ENCODE measurements around the gene CYP27C1. TPM values are rescaled to one million over a fixed set of nuclear protein-coding genes. Genes with fewer than 3 reads are reported as not detected.
A peak's percentile ranks its signal among the peaks of the same experiment; 100 is the strongest.

The CYP27C1 gene
- total and polyA plus RNA-seq, 4 experiments from 2014 or later: not detected

DNA sequence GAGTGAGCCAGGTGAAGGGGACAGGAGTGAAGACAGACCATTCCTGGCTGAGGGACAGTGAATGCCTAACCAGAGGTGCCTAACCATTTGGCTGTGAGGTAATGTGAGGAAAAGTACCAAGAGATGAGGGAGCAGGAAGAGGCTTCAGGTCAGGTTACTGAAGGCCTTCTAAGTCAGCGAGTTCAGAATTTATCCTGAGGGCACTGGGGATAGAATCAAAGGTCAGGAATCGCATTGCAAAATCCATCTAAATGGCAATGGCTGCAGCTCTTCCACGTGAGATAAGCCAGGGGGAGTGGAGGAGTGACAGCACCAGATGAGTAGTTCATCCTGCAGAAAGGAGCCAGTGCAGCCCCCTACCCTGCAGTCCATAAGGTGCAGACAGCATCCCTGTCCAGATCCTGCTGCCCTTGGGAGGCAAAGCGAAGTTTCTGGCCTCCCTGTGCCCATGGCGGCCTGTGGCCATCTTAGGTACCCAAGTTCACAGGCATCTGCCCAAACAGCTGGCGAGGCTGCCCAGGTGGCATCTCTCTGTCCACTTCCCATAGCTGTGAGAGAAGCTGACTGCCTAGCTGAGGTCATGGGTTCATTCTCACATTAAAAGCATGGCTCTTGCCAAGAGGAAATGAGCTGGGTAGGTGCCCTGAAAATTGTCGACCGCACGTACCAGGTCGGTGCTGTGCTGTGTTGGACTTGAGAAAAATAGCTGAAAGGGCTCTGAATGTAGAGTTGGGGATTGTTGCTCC, 49.5 kb downstream of the CYP27C1 start:
- Mint-ChIP-seq H3K4me1 (no peaks in the 10 kb centered on the region), H3K4me3 (no peak overlapping the region), H3K36me3 (no peaks in the 10 kb centered on the region), H3K9me3 (no peaks in the 10 kb centered on the region), H3K27me3 (peaks cover 3 to 5% of the 10 kb centered on the region in 2 donors), H3K27ac (peak overlapping the region in 1 of 7 donors; percentile 30)
- POLR2A ChIA-PET (ENCODE audit: partially characterized antibody): no interaction called here
- no peak for DNase-seq
- no peaks in the 10 kb centered on the region for H3K36me3 ChIP-seq (ENCODE audit: insufficient read depth, low read length)
- no peaks in the 10 kb centered on the region for H3K27me3 ChIP-seq (ENCODE audit: insufficient read depth, low read length)
- H3K4me3 ChIP-seq (ENCODE audit: low read length in 2 of 2): no peak overlapping the region
- CTCF ChIA-PET (ENCODE audit: partially characterized antibody): no interaction called here
- H3K27ac ChIP-seq (ENCODE audit: low read depth, low read length): no peak overlapping the region
- H3K4me1 ChIP-seq (ENCODE audit: insufficient read depth, low read length): no peaks in the 10 kb centered on the region
- intact Hi-C loops (cut with micrococcal nuclease): no loop called here
- no peaks in the 10 kb centered on the region for H3K9me3 ChIP-seq (ENCODE audit: control insufficient read depth in 1 of 2, low read length in 2 of 2)

DNA sequence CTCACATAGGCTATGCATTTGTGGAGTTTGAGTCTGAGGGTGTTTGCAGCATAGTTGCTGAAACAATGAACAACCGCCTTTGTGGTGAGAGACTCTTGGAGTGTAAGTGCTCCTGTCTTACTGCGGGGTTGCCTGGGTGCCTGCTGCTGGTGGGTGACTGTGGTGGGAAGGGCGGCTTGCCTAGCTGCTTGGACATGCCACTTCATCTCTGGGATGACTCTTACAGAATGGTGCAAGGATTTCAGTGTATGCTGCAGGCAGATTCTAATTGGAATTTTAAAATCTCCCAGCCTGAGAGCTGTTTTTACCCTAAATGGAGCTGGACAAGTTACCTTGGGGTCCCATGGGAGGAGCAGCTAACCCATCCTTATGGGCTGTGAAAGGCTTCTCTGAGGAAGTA, 50.1 kb downstream of the CYP27C1 start:
- Mint-ChIP-seq H3K36me3 (no peaks in the 10 kb centered on the region), H3K27ac (peak overlapping the region in 1 of 7 donors; percentile 30), H3K4me3 (no peak overlapping the region), H3K4me1 (no peaks in the 10 kb centered on the region), H3K9me3 (no peaks in the 10 kb centered on the region), H3K27me3 (peaks cover 3 to 4% of the 10 kb centered on the region in 2 donors)
- ChIA-PET CTCF (ENCODE audit: partially characterized antibody) (no interaction called here), POLR2A (ENCODE audit: partially characterized antibody) (no interaction called here)
- no peaks in the 10 kb centered on the region for H3K36me3 ChIP-seq (ENCODE audit: insufficient read depth, low read length)
- intact Hi-C loops (cut with micrococcal nuclease): no loop called here
- no peak for DNase-seq
- no peaks in the 10 kb centered on the region for H3K27me3 ChIP-seq (ENCODE audit: insufficient read depth, low read length)
- H3K9me3 ChIP-seq (ENCODE audit: control insufficient read depth in 1 of 2, low read length in 2 of 2): no peaks in the 10 kb centered on the region
- no peaks in the 10 kb centered on the region for H3K4me1 ChIP-seq (ENCODE audit: insufficient read depth, low read length)
- H3K4me3 ChIP-seq (ENCODE audit: low read length in 2 of 2): no peak overlapping the region
- no peak overlapping the region for H3K27ac ChIP-seq (ENCODE audit: low read depth, low read length)

DNA sequence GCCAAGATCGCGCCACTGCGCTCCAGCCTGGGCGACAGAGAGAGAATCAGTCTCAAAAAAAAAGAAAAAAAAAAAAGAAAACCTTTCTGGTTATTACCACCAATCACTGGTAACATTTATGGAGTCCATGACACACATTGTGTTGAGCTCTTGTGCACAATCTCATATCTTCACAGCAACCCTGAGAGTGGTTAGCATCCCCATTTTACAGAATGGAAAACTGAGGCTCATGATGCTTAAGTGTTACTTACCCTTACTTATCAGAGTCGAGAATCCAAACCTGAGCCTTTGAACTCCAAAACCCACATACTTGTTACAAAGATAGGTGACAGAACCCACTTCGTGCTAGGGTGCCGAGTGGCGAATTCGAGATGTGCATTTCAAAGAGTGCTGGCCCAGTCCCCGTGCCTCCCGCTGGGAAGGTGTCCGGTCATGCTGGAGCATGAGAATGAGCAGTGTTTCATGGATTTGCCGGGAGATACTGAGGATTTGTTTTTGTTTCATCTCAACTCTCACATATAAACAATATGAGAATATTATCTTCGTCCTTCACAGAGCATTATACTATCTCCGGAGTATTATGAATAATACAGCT, 50.9 kb downstream of the CYP27C1 start:
- H3K36me3 Mint-ChIP-seq: no peaks in the 10 kb centered on the region
- Histone ChIP-seq H3K36me3 (ENCODE audit: insufficient read depth, low read length) (no peaks in the 10 kb centered on the region), H3K4me3 (ENCODE audit: low read length in 2 of 2) (no peak overlapping the region), H3K9me3 (ENCODE audit: control insufficient read depth in 1 of 2, low read length in 2 of 2) (no peaks in the 10 kb centered on the region), H3K4me1 (ENCODE audit: insufficient read depth, low read length) (no peaks in the 10 kb centered on the region), H3K27me3 (ENCODE audit: insufficient read depth, low read length) (no peaks in the 10 kb centered on the region), H3K27ac (ENCODE audit: low read depth, low read length) (no peak overlapping the region)
- ChIA-PET POLR2A (ENCODE audit: partially characterized antibody) (no interaction called here), CTCF (ENCODE audit: partially characterized antibody) (no interaction called here)
- no peaks in the 10 kb centered on the region for H3K9me3 Mint-ChIP-seq
- intact Hi-C loops (cut with micrococcal nuclease): no loop called here
- peaks cover 3 to 4% of the 10 kb centered on the region in 2 donors for H3K27me3 Mint-ChIP-seq
- no peak for DNase-seq
- no peak overlapping the region for H3K27ac Mint-ChIP-seq
- no peaks in the 10 kb centered on the region for H3K4me1 Mint-ChIP-seq
- H3K4me3 Mint-ChIP-seq: no peak overlapping the region

DNA sequence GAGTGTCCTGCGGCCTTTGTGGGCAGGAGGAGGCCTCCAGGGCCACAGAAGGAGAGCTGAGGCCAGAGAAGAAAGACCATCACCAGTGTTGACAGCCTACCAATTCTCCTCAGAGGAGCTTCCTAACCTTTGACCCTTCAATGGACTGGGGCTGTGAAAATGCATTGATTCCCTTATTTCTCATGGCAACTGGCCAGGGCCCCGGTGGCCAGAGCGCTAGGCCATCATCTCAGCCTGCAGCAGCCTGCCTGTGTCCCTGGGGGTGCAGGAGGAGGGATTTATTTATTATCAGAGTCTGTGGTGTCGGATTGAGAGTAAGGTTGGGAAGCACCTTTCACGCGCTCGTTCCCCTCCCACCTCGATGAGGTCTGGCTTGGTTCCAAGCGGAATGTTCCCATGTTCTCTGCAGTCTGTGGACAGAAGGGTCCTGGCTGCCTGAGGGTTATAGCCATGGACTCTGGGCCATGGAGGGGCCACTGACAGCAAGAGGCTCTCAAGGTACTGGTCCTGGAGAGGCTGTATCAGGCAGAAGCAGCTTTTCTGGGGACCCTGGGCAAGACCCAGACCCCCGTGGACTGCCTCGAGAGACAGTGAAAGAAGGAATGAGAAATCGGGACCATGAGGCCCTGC, 53.8 kb downstream of the CYP27C1 start:
- no peaks in the 10 kb centered on the region for H3K36me3 ChIP-seq (ENCODE audit: insufficient read depth, low read length)
- H3K27ac ChIP-seq (ENCODE audit: low read depth, low read length): no peak overlapping the region
- no peaks in the 10 kb centered on the region for H3K4me1 Mint-ChIP-seq
- CTCF ChIA-PET (ENCODE audit: partially characterized antibody): no interaction called here
- H3K4me3 Mint-ChIP-seq: no peak overlapping the region
- no peak for DNase-seq
- H3K9me3 ChIP-seq (ENCODE audit: control insufficient read depth in 1 of 2, low read length in 2 of 2): no peaks in the 10 kb centered on the region
- H3K4me3 ChIP-seq (ENCODE audit: low read length in 2 of 2): no peak overlapping the region
- intact Hi-C loops (cut with micrococcal nuclease): no loop called here
- H3K27ac Mint-ChIP-seq: no peak overlapping the region
- peaks cover 3 to 4% of the 10 kb centered on the region in 2 donors for H3K27me3 Mint-ChIP-seq
- H3K9me3 Mint-ChIP-seq: no peaks in the 10 kb centered on the region
- no peaks in the 10 kb centered on the region for H3K4me1 ChIP-seq (ENCODE audit: insufficient read depth, low read length)
- POLR2A ChIA-PET (ENCODE audit: partially characterized antibody): no interaction called here
- H3K36me3 Mint-ChIP-seq: no peaks in the 10 kb centered on the region
- no peaks in the 10 kb centered on the region for H3K27me3 ChIP-seq (ENCODE audit: insufficient read depth, low read length)

DNA sequence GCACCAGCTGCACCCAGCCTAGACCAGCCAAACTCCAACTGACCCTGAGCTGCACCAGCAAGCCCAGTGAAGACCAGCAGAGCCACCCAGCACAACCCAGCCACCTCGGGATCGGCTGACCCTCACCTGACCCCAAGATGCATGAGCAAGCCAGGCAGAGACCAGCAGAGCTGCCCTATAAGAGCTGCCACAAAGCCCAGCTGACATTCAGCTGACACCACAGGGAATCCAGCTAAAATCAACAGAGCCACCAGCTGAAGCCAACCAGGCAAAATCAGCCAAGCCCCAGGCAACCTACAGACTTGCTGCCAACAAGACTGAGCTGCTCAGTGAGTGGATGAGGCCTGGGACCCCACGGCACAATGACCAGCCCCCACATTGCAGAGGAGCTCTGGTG, 54.6 kb downstream of the CYP27C1 start:
- intact Hi-C loops (cut with micrococcal nuclease): no loop called here
- H3K27ac Mint-ChIP-seq: no peak overlapping the region
- no peaks in the 10 kb centered on the region for H3K4me1 Mint-ChIP-seq
- H3K36me3 Mint-ChIP-seq: no peaks in the 10 kb centered on the region
- no peak overlapping the region for H3K4me3 Mint-ChIP-seq
- H3K27ac ChIP-seq (ENCODE audit: low read depth, low read length): no peak overlapping the region
- ChIA-PET POLR2A (ENCODE audit: partially characterized antibody) (no interaction called here), CTCF (ENCODE audit: partially characterized antibody) (no interaction called here)
- H3K4me1 ChIP-seq (ENCODE audit: insufficient read depth, low read length): no peaks in the 10 kb centered on the region
- no peaks in the 10 kb centered on the region for H3K36me3 ChIP-seq (ENCODE audit: insufficient read depth, low read length)
- no peaks in the 10 kb centered on the region for H3K27me3 ChIP-seq (ENCODE audit: insufficient read depth, low read length)
- no peak for DNase-seq
- H3K4me3 ChIP-seq (ENCODE audit: low read length in 2 of 2): no peak overlapping the region
- H3K27me3 Mint-ChIP-seq: peaks cover 4 to 5% of the 10 kb centered on the region in 2 donors
- no peaks in the 10 kb centered on the region for H3K9me3 Mint-ChIP-seq
- no peaks in the 10 kb centered on the region for H3K9me3 ChIP-seq (ENCODE audit: control insufficient read depth in 1 of 2, low read length in 2 of 2)

DNA sequence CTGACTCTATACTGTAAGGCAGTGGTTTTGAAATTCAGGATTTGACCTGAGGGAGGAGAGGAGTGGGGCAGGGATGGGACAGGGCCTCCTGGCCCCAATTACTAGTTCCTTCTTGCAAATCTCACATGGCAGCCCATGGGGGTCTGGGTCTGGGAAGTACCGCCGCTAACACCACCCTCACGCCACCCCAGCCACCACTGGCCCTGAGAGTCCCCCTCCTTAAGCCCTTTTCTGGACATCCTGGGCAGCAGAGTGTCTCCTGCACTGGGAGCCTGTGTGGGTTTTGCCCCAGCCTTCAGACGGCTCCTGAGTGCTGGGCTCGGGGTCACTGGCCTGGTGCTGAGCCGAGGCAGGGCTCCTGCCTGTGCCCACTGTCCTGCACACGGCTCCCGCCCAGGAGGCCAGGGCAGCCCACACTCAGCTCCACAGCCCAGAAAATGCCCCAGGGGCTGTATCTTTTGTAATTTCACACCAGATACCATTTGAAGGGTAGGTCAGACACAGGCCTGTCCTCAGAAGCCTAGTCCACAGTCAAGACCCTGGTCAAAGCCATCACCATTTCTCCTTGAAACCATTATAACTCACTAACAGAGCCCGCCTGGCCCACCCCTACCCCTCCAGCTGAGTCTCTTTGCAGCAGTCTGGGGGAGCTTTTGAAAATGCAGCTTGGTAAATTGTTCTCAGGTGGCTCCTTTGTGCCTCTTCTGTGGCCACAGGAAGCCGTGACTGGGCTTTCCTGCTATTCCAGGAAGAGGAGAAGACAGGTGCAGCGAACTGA, 55.1 kb downstream of the CYP27C1 start:
- H3K36me3 ChIP-seq (ENCODE audit: insufficient read depth, low read length): no peaks in the 10 kb centered on the region
- no peaks in the 10 kb centered on the region for H3K4me1 ChIP-seq (ENCODE audit: insufficient read depth, low read length)
- intact Hi-C loops (cut with micrococcal nuclease): no loop called here
- no peak overlapping the region for H3K27ac ChIP-seq (ENCODE audit: low read depth, low read length)
- Mint-ChIP-seq H3K36me3 (no peaks in the 10 kb centered on the region), H3K4me1 (no peaks in the 10 kb centered on the region), H3K9me3 (no peaks in the 10 kb centered on the region), H3K4me3 (no peak overlapping the region), H3K27ac (no peak overlapping the region), H3K27me3 (peaks cover 0 to 5% of the 10 kb centered on the region in 2 donors)
- H3K9me3 ChIP-seq (ENCODE audit: control insufficient read depth in 1 of 2, low read length in 2 of 2): no peaks in the 10 kb centered on the region
- H3K27me3 ChIP-seq (ENCODE audit: insufficient read depth, low read length): no peaks in the 10 kb centered on the region
- ChIA-PET CTCF (ENCODE audit: partially characterized antibody) (no interaction called here), POLR2A (ENCODE audit: partially characterized antibody) (no interaction called here)
- no peak for DNase-seq
- no peak overlapping the region for H3K4me3 ChIP-seq (ENCODE audit: low read length in 2 of 2)

DNA sequence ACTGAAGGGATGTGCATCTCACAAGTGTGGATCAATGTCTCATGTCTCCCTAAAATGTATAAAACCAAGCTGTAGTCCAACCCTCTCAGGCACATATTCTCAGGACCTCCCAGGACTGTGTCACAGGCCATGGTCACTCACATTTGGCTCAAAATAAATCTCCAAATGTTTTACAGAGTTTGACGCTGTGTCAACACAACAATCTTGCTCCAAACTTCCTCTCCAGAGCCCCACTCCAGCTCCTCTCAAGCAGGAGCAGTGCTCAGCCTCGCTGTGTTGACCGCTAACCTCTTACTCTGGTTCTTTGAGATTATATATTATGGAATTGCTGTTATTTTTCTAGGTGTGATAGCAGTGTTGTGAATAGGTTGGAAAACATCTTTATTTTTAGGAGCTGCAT, 56.2 kb downstream of the CYP27C1 start:
- intact Hi-C loops (cut with micrococcal nuclease): no loop called here
- Mint-ChIP-seq H3K27ac (peak overlapping the region in 1 of 7 donors; percentile 42), H3K4me3 (no peak overlapping the region), H3K4me1 (no peaks in the 10 kb centered on the region), H3K9me3 (no peaks in the 10 kb centered on the region), H3K36me3 (no peaks in the 10 kb centered on the region), H3K27me3 (peaks cover 1 to 7% of the 10 kb centered on the region in 2 donors)
- no peak overlapping the region for H3K4me3 ChIP-seq (ENCODE audit: low read length in 2 of 2)
- ChIA-PET POLR2A (ENCODE audit: partially characterized antibody) (no interaction called here), CTCF (ENCODE audit: partially characterized antibody) (no interaction called here)
- no peak overlapping the region for H3K27ac ChIP-seq (ENCODE audit: low read depth, low read length)
- H3K27me3 ChIP-seq (ENCODE audit: insufficient read depth, low read length): no peaks in the 10 kb centered on the region
- no peaks in the 10 kb centered on the region for H3K9me3 ChIP-seq (ENCODE audit: control insufficient read depth in 1 of 2, low read length in 2 of 2)
- no peaks in the 10 kb centered on the region for H3K36me3 ChIP-seq (ENCODE audit: insufficient read depth, low read length)
- H3K4me1 ChIP-seq (ENCODE audit: insufficient read depth, low read length): no peaks in the 10 kb centered on the region
- no peak for DNase-seq

All from CD4-positive, alpha-beta memory T cell (primary cell).